D721Med (cell line): Measurements from ENCODE around the gene PFDN1.

Experiments
- DNase-seq: peaks from one replicate; pipeline ENCODE4 v3.0.0; 2011; ENCODE audit warnings: low spot score; ENCODE audit not compliant: insufficient read length
- FAIRE-seq: peaks from 2 replicates; lab custom pipeline; 2011; peaks lifted over from hg19 to GRCh38; lab: Jason Lieb, UNC
- TF ChIP-seq, protein P1 (sequence below): IDR thresholded peaks from 2 replicates; pipeline ENCODE4 v1.5.1; 2012; ENCODE audit warnings: mild to moderate bottlenecking, control low read depth; ENCODE audit not compliant: insufficient read depth; ENCODE audit errors: missing control alignments

The PFDN1 gene

DNA sequence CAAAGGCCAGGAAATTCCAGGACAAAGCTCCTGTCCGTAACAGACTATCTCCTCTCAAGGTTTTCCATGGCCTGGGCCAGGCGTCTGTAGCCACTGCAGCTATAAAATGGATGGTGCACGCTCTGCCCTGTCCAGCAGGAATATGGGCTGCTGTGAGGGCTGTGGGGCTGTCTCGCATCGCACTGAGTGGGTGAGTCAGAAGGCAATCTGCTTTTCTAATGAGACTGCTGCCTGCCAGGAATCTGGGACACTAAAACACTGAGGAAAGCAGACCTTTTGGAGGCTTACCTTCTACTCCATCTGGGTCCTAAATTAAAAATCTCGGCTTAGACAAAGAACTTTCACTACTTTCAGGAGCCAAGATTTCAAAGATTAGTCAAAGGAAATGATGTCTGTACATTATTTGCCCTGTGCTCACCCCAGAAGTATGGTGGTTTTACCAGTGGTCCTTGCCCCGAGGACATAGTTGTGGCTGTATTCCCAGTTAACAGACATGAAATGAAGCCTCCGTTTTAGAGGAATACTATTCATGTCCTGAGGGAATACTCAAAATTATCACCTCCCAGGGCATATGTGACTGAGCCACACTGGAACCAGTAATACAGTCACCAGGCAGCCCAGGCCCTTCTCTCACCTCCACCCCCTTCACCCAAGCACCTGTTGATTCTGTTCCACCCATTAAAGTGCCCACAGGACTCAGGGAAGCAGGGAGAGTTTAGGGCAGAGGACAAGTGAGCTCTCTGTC, 56.4 kb downstream of the PFDN1 start:
- TF ChIP-seq, protein P1, sequence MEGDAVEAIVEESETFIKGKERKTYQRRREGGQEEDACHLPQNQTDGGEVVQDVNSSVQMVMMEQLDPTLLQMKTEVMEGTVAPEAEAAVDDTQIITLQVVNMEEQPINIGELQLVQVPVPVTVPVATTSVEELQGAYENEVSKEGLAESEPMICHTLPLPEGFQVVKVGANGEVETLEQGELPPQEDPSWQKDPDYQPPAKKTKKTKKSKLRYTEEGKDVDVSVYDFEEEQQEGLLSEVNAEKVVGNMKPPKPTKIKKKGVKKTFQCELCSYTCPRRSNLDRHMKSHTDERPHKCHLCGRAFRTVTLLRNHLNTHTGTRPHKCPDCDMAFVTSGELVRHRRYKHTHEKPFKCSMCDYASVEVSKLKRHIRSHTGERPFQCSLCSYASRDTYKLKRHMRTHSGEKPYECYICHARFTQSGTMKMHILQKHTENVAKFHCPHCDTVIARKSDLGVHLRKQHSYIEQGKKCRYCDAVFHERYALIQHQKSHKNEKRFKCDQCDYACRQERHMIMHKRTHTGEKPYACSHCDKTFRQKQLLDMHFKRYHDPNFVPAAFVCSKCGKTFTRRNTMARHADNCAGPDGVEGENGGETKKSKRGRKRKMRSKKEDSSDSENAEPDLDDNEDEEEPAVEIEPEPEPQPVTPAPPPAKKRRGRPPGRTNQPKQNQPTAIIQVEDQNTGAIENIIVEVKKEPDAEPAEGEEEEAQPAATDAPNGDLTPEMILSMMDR = no peak
- FAIRE-seq (no peak), DNase-seq (no peak)

DNA sequence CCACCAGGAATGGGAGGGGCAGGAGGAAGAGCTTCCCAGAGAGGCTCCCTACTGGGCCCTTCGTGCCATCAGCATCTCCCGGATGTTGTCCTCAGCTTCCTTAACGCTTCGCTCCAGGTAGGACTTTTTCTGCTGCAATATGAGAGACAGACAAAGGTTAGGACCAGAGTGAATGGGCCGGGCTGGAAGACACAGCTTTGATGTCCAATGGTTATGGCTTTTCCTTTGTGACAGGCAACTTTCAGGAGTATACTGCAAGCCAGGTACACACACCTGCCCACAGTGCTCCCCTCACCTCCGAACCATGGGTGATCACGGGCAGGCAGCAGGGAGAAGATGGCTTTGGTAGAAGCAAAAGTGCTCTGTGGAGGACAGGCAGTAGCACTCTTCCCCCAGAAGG, 57.0 kb downstream of the PFDN1 start:
- TF ChIP-seq, protein P1 = no peak
- FAIRE-seq = no peak

DNA sequence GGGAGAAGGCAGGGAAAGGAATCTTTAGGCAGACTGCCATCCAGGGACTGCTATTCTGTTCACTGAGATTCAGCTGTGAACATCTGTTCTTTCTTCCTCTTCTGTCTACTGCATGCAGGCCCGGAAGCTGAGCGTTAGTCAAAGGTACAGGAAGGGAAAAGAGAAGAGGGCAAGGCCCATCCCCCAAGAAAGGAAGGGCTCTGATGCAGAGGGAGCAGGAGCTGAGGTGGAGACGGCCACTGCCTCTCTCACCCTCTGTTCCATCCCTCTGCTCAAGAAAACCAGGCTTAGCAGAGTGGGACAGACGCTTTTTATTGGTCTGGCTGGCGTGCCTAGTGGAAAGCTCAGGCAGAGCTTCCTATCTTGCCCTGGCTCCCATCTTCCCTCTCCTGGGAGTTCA, 57.6 kb downstream of the PFDN1 start:
- TF ChIP-seq, protein P1 = no peak
- FAIRE-seq = no peak

More for the DNA sequence above, 57.0 kb downstream of the PFDN1 start:
- DNase-seq = no peak

DNA sequence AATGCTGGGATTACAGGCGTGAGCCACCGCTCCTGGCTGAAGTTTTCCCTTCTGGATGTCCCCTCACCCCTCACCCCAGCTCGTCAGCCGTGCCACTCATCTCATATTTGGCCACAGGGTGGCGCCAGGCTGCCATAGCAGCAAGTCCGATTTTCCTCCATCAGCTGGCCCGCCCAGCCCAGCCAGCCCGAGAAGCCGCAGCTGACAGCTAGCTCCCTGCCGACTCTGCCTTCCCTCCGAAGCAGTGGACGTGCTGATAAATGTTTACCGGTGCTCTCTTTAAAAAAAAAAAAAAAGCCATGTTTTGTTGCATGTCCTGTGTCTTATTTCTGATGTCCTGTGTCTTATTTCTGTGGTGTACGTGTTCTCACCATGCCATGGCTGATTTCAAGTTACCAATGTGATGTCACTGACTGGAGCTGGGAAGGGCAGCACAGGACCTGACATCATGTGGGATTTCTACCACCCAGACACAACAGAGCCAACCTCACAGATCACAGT, 58.3 kb downstream of the PFDN1 start:
- FAIRE-seq (no peak), DNase-seq (peak; percentile 60)
- TF ChIP-seq, protein P1 = peak; percentile 81

More for the DNA sequence above, 57.6 kb downstream of the PFDN1 start:
- no peak for DNase-seq

DNA sequence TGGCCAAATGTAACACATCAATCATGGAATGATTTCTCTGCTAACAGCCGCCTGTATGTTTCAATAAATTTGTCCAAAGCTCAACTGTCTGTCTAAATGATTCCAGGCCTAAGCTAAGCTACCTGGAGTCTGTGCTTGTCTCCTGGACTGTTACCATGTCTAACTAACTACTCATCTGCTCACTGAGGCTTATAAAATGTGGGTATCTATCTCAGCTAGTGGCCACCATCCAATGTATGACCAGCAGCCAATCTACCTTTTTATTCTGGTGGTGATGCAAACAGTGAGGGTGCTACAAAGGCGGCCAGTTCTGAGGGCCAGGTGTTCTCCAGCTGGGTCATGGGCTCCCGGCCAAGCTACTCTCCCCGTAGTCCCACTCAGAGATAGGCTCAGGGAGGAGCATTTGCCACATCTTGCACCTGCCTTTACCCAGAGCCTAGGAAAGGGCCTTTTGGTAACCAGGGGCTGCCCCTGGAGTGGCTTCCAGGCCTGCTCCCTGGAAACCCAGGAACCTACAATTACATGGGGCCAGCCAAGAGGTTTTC, 59.1 kb downstream of the PFDN1 start:
- DNase-seq (no peak), FAIRE-seq (no peak)
- TF ChIP-seq, protein P1 = no peak

DNA sequence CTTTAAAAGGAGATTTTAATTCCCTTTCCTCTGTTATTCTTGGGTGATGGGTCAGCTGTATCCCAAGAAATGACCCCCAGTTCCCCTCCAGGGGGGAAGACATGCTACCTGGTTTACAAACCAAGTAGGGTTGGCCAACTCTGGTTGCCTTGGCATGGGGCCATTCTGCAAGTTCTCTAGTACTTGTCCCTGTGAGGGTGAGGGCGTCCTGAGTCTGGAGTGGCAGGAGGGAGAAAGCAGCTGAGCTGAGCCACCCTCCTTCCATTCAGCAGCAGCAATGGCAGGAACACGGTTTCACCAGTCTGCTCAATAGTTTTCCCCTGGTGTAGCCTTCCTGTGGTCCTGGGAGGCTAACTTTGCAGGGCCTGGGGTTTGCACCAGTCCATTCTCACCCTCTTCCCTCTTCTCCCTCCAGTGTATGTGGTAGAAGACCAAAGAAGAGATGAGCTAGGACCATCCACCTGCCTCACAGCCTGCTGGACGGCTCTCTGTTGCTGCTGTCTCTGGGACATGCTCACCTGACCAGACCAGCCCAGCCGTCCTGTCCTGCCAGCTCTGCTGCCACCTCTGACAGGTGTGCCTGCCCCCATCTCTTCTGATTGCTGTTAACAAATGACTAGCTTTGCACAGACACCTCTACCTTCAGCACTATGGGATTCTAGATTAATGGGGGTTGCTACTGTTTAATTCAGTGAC, 59.9 kb downstream of the PFDN1 start:
- FAIRE-seq = no peak
- DNase-seq = no peak
- TF ChIP-seq, protein P1 = no peak
